Activated naive CD4-positive, alpha-beta T cell treated with anti-CD3 and anti-CD28 coated beads, Interleukin-2, amount 10 ng/mL, durations not matched to agents 7 days and 5 days (primary cell): ENCODE data around the gene ENTPD2.
A peak's percentile ranks its signal among the peaks of the same experiment; 100 is the strongest.

Experiments used
- CTCF ChIA-PET: fragments of 350-600 bp; sonication (Branson Sonifier 250); formaldehyde crosslinking; loops from one replicate; lab custom pipeline; 2021; ENCODE audit warnings: antibody characterized with exemption; lab: Charles Lee
- DNase-seq: peaks from one replicate; pipeline ENCODE4 v3.0.0-alpha.2; 2020
- H3K27ac Mint-ChIP-seq: one replicate; pipeline ENCODE4 v1.8.0; 2021; ENCODE audit warnings: mild to moderate bottlenecking, moderate library complexity, mixed read lengths
- H3K27me3 Mint-ChIP-seq: one replicate; pipeline ENCODE4 v1.8.0; 2021; ENCODE audit warnings: mild to moderate bottlenecking, mixed read lengths
- H3K36me3 Mint-ChIP-seq: one replicate; pipeline ENCODE4 v1.8.0; 2021; ENCODE audit warnings: mixed read lengths
- H3K4me1 Mint-ChIP-seq: one replicate; pipeline ENCODE4 v1.8.0; 2021; ENCODE audit warnings: mixed read lengths
- H3K4me3 Mint-ChIP-seq: one replicate; pipeline ENCODE4 v1.8.0; 2021; ENCODE audit warnings: mild to moderate bottlenecking, moderate library complexity, mixed read lengths
- H3K9me3 Mint-ChIP-seq: one replicate; pipeline ENCODE4 v1.8.0; 2021; ENCODE audit warnings: mixed read lengths

ENTPD2 gene

GRCh38 chr9:137075275-137075775 is 21.5 kb upstream of the ENTPD2 start:
- Mint-ChIP-seq H3K4me1 (peaks cover 26% of the 10 kb centered on the region), H3K9me3 (no peaks in the 10 kb centered on the region), H3K4me3 (no peak overlapping the region), H3K36me3 (peaks cover 9% of the 10 kb centered on the region), H3K27ac (no peak overlapping the region), H3K27me3 (peaks cover 18% of the 10 kb centered on the region)
- no peak for DNase-seq
- CTCF ChIA-PET, result interaction anchor here (1.3 kb wide), 1 partner anchor 11 kb away, joined by 4 read pairs; no protein-coding TSS in a partner anchor

GRCh38 chr9:137074657-137075274 is 20.9 kb upstream of the ENTPD2 start:
- Mint-ChIP-seq H3K9me3 (no peaks in the 10 kb centered on the region), H3K4me3 (no peak overlapping the region), H3K36me3 (peaks cover 5% of the 10 kb centered on the region), H3K27me3 (peaks cover 18% of the 10 kb centered on the region), H3K27ac (no peak overlapping the region), H3K4me1 (peaks cover 23% of the 10 kb centered on the region)
- CTCF ChIA-PET, result interaction anchor here (1.6 kb wide), 1 partner anchor 153 kb away, joined by 4 read pairs; the partner anchor contains the start of gene RNF224
- DNase-seq, result no peak

- Mint-ChIP-seq H3K4me3 (no peak overlapping the region), H3K9me3 (no peaks in the 10 kb centered on the region), H3K4me1 (peaks cover 22% of the 10 kb centered on the region), H3K36me3 (no peaks in the 10 kb centered on the region), H3K27ac (no peak overlapping the region), H3K27me3 (peaks cover 18% of the 10 kb centered on the region)
- no peak for DNase-seq
- CTCF ChIA-PET, result interaction anchor here (1.6 kb wide), 1 partner anchor 153 kb away, joined by 4 read pairs; the partner anchor contains the start of gene RNF224
Measured at GRCh38 chr9:137073992-137074399, 20.1 kb upstream of the ENTPD2 start.

GRCh38 chr9:137071282-137071681 is 17.4 kb upstream of the ENTPD2 start:
- peak overlapping the region; percentile 80 for H3K4me3 Mint-ChIP-seq
- peaks cover 11% of the 10 kb centered on the region for H3K27me3 Mint-ChIP-seq
- CTCF ChIA-PET, result interaction anchor here (0.6 to 9.6 kb wide), 7 partner anchors 11 to 165 kb away, joined by 3 to 103 read pairs (median 4); partner anchors contain the start of genes MAN1B1 and NPDC1
- H3K27ac Mint-ChIP-seq, result peak overlapping the region; percentile 81
- H3K9me3 Mint-ChIP-seq, result no peaks in the 10 kb centered on the region
- H3K36me3 Mint-ChIP-seq, result peaks cover 4% of the 10 kb centered on the region
- no peak for DNase-seq
- H3K4me1 Mint-ChIP-seq, result peaks cover 34% of the 10 kb centered on the region

GRCh38 chr9:137070906-137071275 is 17.0 kb upstream of the ENTPD2 start:
- peaks cover 4% of the 10 kb centered on the region for H3K36me3 Mint-ChIP-seq
- CTCF ChIA-PET, result interaction anchor here (0.6 to 9.6 kb wide), 7 partner anchors 11 to 166 kb away, joined by 3 to 103 read pairs (median 5); partner anchors contain the start of genes MAN1B1 and NPDC1

GRCh38 chr9:137070201-137070905 is 16.5 kb upstream of the ENTPD2 start, which contains the start of gene SAPCD2:
TSS of gene SAPCD2 (minus strand) at chr9:137070557. CDS start at chr9:137070460, 97 bp downstream.
- DNase-seq, result peak; percentile 93
- Mint-ChIP-seq H3K4me1 (peaks cover 33% of the 10 kb centered on the region), H3K27me3 (peaks cover 11% of the 10 kb centered on the region), H3K4me3 (peak within 1 kb of the TSS; percentile 80), H3K36me3 (peaks cover 7% of the 10 kb centered on the region), H3K27ac (peak within 1 kb of the TSS; percentile 81), H3K9me3 (no peaks in the 10 kb centered on the region)
- CTCF ChIA-PET, result interaction anchor here (0.6 to 9.6 kb wide), 9 partner anchors 9 to 166 kb away, joined by 3 to 103 read pairs (median 6); partner anchors contain the start of genes MAN1B1 and NPDC1

More at GRCh38 chr9:137070906-137071275, 17.0 kb upstream of the ENTPD2 start:
- Mint-ChIP-seq H3K27me3 (peaks cover 11% of the 10 kb centered on the region), H3K4me1 (peaks cover 34% of the 10 kb centered on the region), H3K27ac (peak overlapping the region; percentile 81), H3K9me3 (no peaks in the 10 kb centered on the region), H3K4me3 (peak overlapping the region; percentile 80)
- no peak for DNase-seq

GRCh38 chr9:137069508-137070091 is 15.7 kb upstream of the ENTPD2 start:
- Mint-ChIP-seq H3K9me3 (no peaks in the 10 kb centered on the region), H3K4me3 (peak overlapping the region; percentile 68), H3K4me1 (peaks cover 33% of the 10 kb centered on the region), H3K36me3 (peaks cover 7% of the 10 kb centered on the region), H3K27ac (no peak overlapping the region), H3K27me3 (peaks cover 7% of the 10 kb centered on the region)
- no peak for DNase-seq
- CTCF ChIA-PET, result interaction anchor here (0.8 to 9.6 kb wide), 10 partner anchors 9 to 134 kb away, joined by 3 to 103 read pairs (median 7); partner anchors contain the start of gene NPDC1

- DNase-seq, result no peak
- no peaks in the 10 kb centered on the region for H3K9me3 Mint-ChIP-seq
- CTCF ChIA-PET, result interaction anchor here (0.7 to 9.6 kb wide), 26 partner anchors 8 to 291 kb away, joined by 3 to 103 read pairs (median 5); partner anchors contain the start of genes AJM1, MAN1B1, NDOR1 and NPDC1
- H3K27me3 Mint-ChIP-seq, result peaks cover 5% of the 10 kb centered on the region
- H3K36me3 Mint-ChIP-seq, result peaks cover 10% of the 10 kb centered on the region
- peak overlapping the region; percentile 68 for H3K4me3 Mint-ChIP-seq
- no peak overlapping the region for H3K27ac Mint-ChIP-seq
- peaks cover 33% of the 10 kb centered on the region for H3K4me1 Mint-ChIP-seq
Measured at GRCh38 chr9:137068539-137069507, 15.0 kb upstream of the ENTPD2 start.

- Mint-ChIP-seq H3K36me3 (peaks cover 10% of the 10 kb centered on the region), H3K4me3 (peak overlapping the region; percentile 60), H3K9me3 (no peaks in the 10 kb centered on the region), H3K27ac (peak overlapping the region; percentile 81), H3K27me3 (no peaks in the 10 kb centered on the region), H3K4me1 (peaks cover 29% of the 10 kb centered on the region)
- CTCF ChIA-PET, result interaction anchor here (0.6 to 9.6 kb wide), 28 partner anchors 7 to 377 kb away, joined by 3 to 103 read pairs (median 5); partner anchors contain the start of genes AJM1, MAN1B1, NDOR1 and NPDC1
- DNase-seq, result peak; percentile 92
Measured at GRCh38 chr9:137067860-137068538, 14.1 kb upstream of the ENTPD2 start.

GRCh38 chr9:137066096-137066861 is 12.4 kb upstream of the ENTPD2 start:
- Mint-ChIP-seq H3K27ac (no peak overlapping the region), H3K4me1 (peaks cover 25% of the 10 kb centered on the region), H3K4me3 (no peak overlapping the region), H3K9me3 (no peaks in the 10 kb centered on the region), H3K27me3 (no peaks in the 10 kb centered on the region), H3K36me3 (peaks cover 10% of the 10 kb centered on the region)
- no peak for DNase-seq
- CTCF ChIA-PET, result interaction anchor here (0.7 to 9.6 kb wide), 9 partner anchors 10 to 288 kb away, joined by 3 to 103 read pairs (median 6); partner anchors contain the start of gene NPDC1

GRCh38 chr9:137065336-137065967 is 11.6 kb upstream of the ENTPD2 start:
- peaks cover 10% of the 10 kb centered on the region for H3K36me3 Mint-ChIP-seq
- CTCF ChIA-PET, result interaction anchor here (0.8 to 9.6 kb wide), 4 partner anchors 11 to 334 kb away, joined by 3 to 103 read pairs (median 5); partner anchors contain the start of gene NPDC1
- no peak overlapping the region for H3K4me3 Mint-ChIP-seq
- no peaks in the 10 kb centered on the region for H3K27me3 Mint-ChIP-seq
- DNase-seq, result no peak
- H3K9me3 Mint-ChIP-seq, result no peaks in the 10 kb centered on the region
- peaks cover 17% of the 10 kb centered on the region for H3K4me1 Mint-ChIP-seq
- no peak overlapping the region for H3K27ac Mint-ChIP-seq
